ENCODE results near the gene JAM2. TPM values are rescaled to one million over a fixed set of nuclear protein-coding genes. Genes with fewer than 3 reads are reported as not detected.
"Not testable (repeated sequence)": the region's sequence is repeated elsewhere in the genome, so short reads cannot be mapped to it uniquely, and the experiment has no call there.

Gene JAM2
- total RNA-seq, 4 donors from 2014 or later: 2.0 to 7.6 (median 4.7) TPM

- no peak for TF ChIP-seq EP300 (IDR thresholded peaks at IDR 0.05)
- TF ChIP-seq CTCF (IDR thresholded peaks at IDR 0.05): no peak
- TF ChIP-seq POLR2AphosphoS5 (IDR thresholded peaks at IDR 0.05): no peak
- no peak for TF ChIP-seq POLR2A (IDR thresholded peaks at IDR 0.05)
- no peaks in the 10 kb centered on the region for H3K9me3 ChIP-seq
- no peaks in the 10 kb centered on the region for H3K36me3 ChIP-seq
- DNase-seq (ENCODE audit: low spot score in 2 of 2): no peak
- H3K27ac ChIP-seq: no peak overlapping the region
- no peaks in the 10 kb centered on the region for H3K4me1 ChIP-seq
- 100% methylated on average over 1 of the region's 1 CpG for WGBS
- H3K27me3 ChIP-seq: no peaks in the 10 kb centered on the region
- H3K4me3 ChIP-seq: no peak overlapping the region
Measured at GRCh38 chr21:25614441-25614840, 24.6 kb upstream of the JAM2 start.

- Histone ChIP-seq H3K4me3 (no peak overlapping the region), H3K36me3 (no peaks in the 10 kb centered on the region), H3K27ac (no peak overlapping the region), H3K9me3 (no peaks in the 10 kb centered on the region), H3K27me3 (no peaks in the 10 kb centered on the region), H3K4me1 (no peaks in the 10 kb centered on the region)
- TF ChIP-seq POLR2AphosphoS5 (IDR thresholded peaks at IDR 0.05) (no peak), EP300 (IDR thresholded peaks at IDR 0.05) (no peak), CTCF (IDR thresholded peaks at IDR 0.05) (no peak)
- no peak for DNase-seq (ENCODE audit: low spot score in 2 of 2)
- WGBS: 27% methylated on average over 3 of the region's 3 CpGs
Measured at GRCh38 chr21:25615880-25616279, 23.2 kb upstream of the JAM2 start.

DNA sequence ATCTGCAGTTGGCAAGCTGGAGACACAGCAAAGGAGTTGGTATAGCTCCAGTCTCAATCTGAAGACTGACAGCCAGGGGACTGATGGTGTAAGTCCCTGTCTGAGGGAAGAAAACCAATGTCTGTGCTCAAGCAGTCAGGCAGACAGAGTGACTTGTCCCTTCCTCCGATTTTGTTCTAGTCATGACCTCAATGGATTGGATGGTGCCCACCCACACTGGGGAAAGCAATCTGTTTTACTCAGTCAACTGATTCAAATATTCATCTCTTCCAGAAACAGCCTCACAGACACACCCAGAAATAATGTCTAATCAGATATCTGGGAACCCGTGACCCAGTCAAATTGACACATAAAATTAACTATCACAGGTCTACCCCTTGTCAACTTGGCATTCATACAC lies 19.9 kb upstream of the JAM2 start:
- Histone ChIP-seq H3K9me3 (no peaks in the 10 kb centered on the region), H3K36me3 (no peaks in the 10 kb centered on the region), H3K27me3 (no peaks in the 10 kb centered on the region), H3K4me1 (no peaks in the 10 kb centered on the region), H3K4me3 (no peak overlapping the region), H3K27ac (no peak overlapping the region)
- TF ChIP-seq POLR2A (IDR thresholded peaks at IDR 0.05) (no peak), POLR2AphosphoS5 (IDR thresholded peaks at IDR 0.05) (no peak), EP300 (IDR thresholded peaks at IDR 0.05) (no peak), CTCF (IDR thresholded peaks at IDR 0.05) (no peak)
- WGBS: 71% methylated on average over 2 of the region's 2 CpGs
- no peak for DNase-seq (ENCODE audit: low spot score in 2 of 2)

GRCh38 chr21:25624511-25624910 lies 14.5 kb upstream of the JAM2 start:
- H3K27me3 ChIP-seq: no peaks in the 10 kb centered on the region
- 85% methylated on average over 4 of the region's 4 CpGs for WGBS
- no peak for DNase-seq (ENCODE audit: low spot score in 2 of 2)
- H3K27ac ChIP-seq: no peak overlapping the region
- no peak for TF ChIP-seq EP300 (IDR thresholded peaks at IDR 0.05)
- no peak for TF ChIP-seq POLR2A (IDR thresholded peaks at IDR 0.05)
- H3K36me3 ChIP-seq: no peaks in the 10 kb centered on the region
- H3K9me3 ChIP-seq: no peaks in the 10 kb centered on the region
- no peak overlapping the region for H3K4me3 ChIP-seq
- H3K4me1 ChIP-seq: no peaks in the 10 kb centered on the region

DNA sequence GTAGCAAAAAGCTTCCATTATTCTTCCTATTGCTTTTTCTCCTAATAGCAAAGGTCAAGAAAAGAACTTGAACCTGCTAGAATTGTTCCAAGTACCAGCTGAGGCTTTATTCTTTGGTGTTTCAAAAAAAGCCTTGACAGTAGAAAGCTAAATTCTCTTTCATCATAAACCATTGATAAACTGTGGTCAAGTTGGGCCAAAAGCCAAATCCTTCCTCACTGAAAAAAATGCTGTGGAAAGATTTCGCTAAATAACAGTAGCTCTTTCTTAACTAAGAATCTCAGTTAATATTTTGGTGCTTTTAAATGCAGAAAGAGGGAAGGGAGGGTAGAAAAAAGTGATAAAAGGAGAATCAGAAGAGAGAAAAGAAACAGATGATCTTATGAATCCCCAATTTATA lies 14.0 kb upstream of the JAM2 start:
- Histone ChIP-seq H3K4me1 (no peaks in the 10 kb centered on the region), H3K9me3 (no peaks in the 10 kb centered on the region), H3K4me3 (no peak overlapping the region), H3K27me3 (no peaks in the 10 kb centered on the region), H3K27ac (no peak overlapping the region), H3K36me3 (no peaks in the 10 kb centered on the region)
- WGBS: 80% methylated on average over 1 of the region's 1 CpG
- no peak for DNase-seq (ENCODE audit: low spot score in 2 of 2)
- TF ChIP-seq POLR2A (IDR thresholded peaks at IDR 0.05) (no peak), CTCF (IDR thresholded peaks at IDR 0.05) (no peak), POLR2AphosphoS5 (IDR thresholded peaks at IDR 0.05) (no peak)

DNA sequence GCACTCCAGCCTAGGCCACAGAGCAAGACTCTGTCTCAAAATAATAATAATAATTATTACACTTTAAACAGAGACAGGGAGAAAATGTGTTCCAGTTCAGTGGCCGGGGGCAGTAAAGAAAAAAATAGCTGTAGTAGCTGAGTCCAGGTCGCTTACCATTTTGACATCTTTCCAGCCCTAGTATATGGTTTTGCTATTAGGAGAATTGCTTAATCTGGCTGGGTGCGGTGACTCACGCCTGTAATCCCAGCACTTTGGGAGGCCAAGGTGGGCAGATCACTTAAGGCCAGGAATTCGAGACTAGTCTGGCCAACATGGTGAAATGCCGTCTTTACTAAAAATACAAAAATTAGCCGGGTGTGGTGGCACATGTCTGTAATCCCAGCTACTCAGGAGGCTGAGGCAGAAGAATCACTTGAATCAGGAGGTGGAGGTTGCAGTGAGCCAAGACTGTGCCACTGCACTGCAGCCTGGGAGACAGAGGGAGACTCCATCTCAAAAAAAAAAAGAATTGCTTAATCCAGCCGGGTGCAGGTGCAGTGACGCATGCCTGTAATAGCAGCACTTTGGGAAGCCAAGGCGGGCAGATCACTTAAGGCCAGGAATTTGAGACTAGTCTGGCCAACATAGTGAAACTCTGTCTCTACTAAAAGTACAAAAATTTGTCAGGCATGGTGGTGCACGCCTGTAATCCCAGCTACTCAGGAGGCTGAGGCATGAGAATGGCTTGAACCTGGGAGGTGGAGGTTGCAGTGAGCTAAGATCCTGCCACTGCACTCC lies 13.1 kb upstream of the JAM2 start:
- 91% methylated on average over 11 of the region's 11 CpGs for WGBS

More for the DNA sequence above, 13.1 kb upstream of the JAM2 start:
- H3K4me1 ChIP-seq; H3K27me3 ChIP-seq; H3K36me3 ChIP-seq; H3K9me3 ChIP-seq; H3K4me3 ChIP-seq; DNase-seq (ENCODE audit: low spot score in 2 of 2); H3K27ac ChIP-seq: not testable (repeated sequence)
